ENCODE data around the gene DNER.
"Not testable (repeated sequence)": the region's sequence is repeated elsewhere in the genome, so short reads cannot be mapped to it uniquely, and the experiment has no call there.

DNER gene

GRCh38 chr2:229342376-229342775 is 372.0 kb downstream of the DNER start:
- Histone ChIP-seq H3K9ac (ENCODE audit: low read length) (no peak overlapping the region), H3K4me1 (ENCODE audit: control insufficient read depth, low read depth, low read length) (no peaks in the 10 kb centered on the region), H3K27ac (ENCODE audit: low read length) (no peak overlapping the region), H3K27me3 (ENCODE audit: control insufficient read depth, insufficient read depth, low read length) (no peaks in the 10 kb centered on the region), H3K36me3 (ENCODE audit: control insufficient read depth, low read depth, low read length) (no peaks in the 10 kb centered on the region), H3K9me3 (ENCODE audit: control insufficient read depth, low read depth, low read length) (no peaks in the 10 kb centered on the region), H3K4me3 (ENCODE audit: low read length) (no peak overlapping the region)

- no peak overlapping the region for H3K4me3 ChIP-seq (ENCODE audit: low read length)
- H3K4me1 ChIP-seq (ENCODE audit: control insufficient read depth, low read depth, low read length), result no peaks in the 10 kb centered on the region
- no peaks in the 10 kb centered on the region for H3K36me3 ChIP-seq (ENCODE audit: control insufficient read depth, low read depth, low read length)
- H3K27me3 ChIP-seq (ENCODE audit: control insufficient read depth, insufficient read depth, low read length), result no peaks in the 10 kb centered on the region
- no peaks in the 10 kb centered on the region for H3K9me3 ChIP-seq (ENCODE audit: control insufficient read depth, low read depth, low read length)
- H3K9ac ChIP-seq (ENCODE audit: low read length), result no peak overlapping the region
- no peak overlapping the region for H3K27ac ChIP-seq (ENCODE audit: low read length)
Measured at GRCh38 chr2:229340086-229340760, 374.1 kb downstream of the DNER start.

GRCh38 chr2:229339618-229340017 is 374.7 kb downstream of the DNER start:
- no peaks in the 10 kb centered on the region for H3K36me3 ChIP-seq (ENCODE audit: control insufficient read depth, low read depth, low read length)
- no peak overlapping the region for H3K27ac ChIP-seq (ENCODE audit: low read length)
- no peaks in the 10 kb centered on the region for H3K4me1 ChIP-seq (ENCODE audit: control insufficient read depth, low read depth, low read length)
- no peak overlapping the region for H3K4me3 ChIP-seq (ENCODE audit: low read length)
- no peaks in the 10 kb centered on the region for H3K27me3 ChIP-seq (ENCODE audit: control insufficient read depth, insufficient read depth, low read length)
- H3K9ac ChIP-seq (ENCODE audit: low read length), result no peak overlapping the region
- no peaks in the 10 kb centered on the region for H3K9me3 ChIP-seq (ENCODE audit: control insufficient read depth, low read depth, low read length)

GRCh38 chr2:229339171-229339570 is 375.2 kb downstream of the DNER start:
- H3K36me3 ChIP-seq (ENCODE audit: control insufficient read depth, low read depth, low read length); H3K27ac ChIP-seq (ENCODE audit: low read length); H3K9ac ChIP-seq (ENCODE audit: low read length); H3K27me3 ChIP-seq (ENCODE audit: control insufficient read depth, insufficient read depth, low read length); H3K4me3 ChIP-seq (ENCODE audit: low read length); H3K4me1 ChIP-seq (ENCODE audit: control insufficient read depth, low read depth, low read length); H3K9me3 ChIP-seq (ENCODE audit: control insufficient read depth, low read depth, low read length): not testable (repeated sequence)

GRCh38 chr2:229335877-229336346 is 378.4 kb downstream of the DNER start:
- Histone ChIP-seq H3K9me3 (ENCODE audit: control insufficient read depth, low read depth, low read length) (no peaks in the 10 kb centered on the region), H3K36me3 (ENCODE audit: control insufficient read depth, low read depth, low read length) (no peaks in the 10 kb centered on the region), H3K4me3 (ENCODE audit: low read length) (no peak overlapping the region), H3K27ac (ENCODE audit: low read length) (no peak overlapping the region), H3K27me3 (ENCODE audit: control insufficient read depth, insufficient read depth, low read length) (no peaks in the 10 kb centered on the region), H3K4me1 (ENCODE audit: control insufficient read depth, low read depth, low read length) (no peaks in the 10 kb centered on the region), H3K9ac (ENCODE audit: low read length) (no peak overlapping the region)

GRCh38 chr2:229335330-229335729 is 379.0 kb downstream of the DNER start:
- H3K4me1 ChIP-seq (ENCODE audit: control insufficient read depth, low read depth, low read length), result no peaks in the 10 kb centered on the region

GRCh38 chr2:229330952-229331351 is 383.4 kb downstream of the DNER start:
- Histone ChIP-seq H3K4me1 (ENCODE audit: control insufficient read depth, low read depth, low read length) (no peaks in the 10 kb centered on the region), H3K9me3 (ENCODE audit: control insufficient read depth, low read depth, low read length) (no peaks in the 10 kb centered on the region), H3K27me3 (ENCODE audit: control insufficient read depth, insufficient read depth, low read length) (no peaks in the 10 kb centered on the region), H3K9ac (ENCODE audit: low read length) (no peak overlapping the region), H3K36me3 (ENCODE audit: control insufficient read depth, low read depth, low read length) (no peaks in the 10 kb centered on the region), H3K4me3 (ENCODE audit: low read length) (no peak overlapping the region), H3K27ac (ENCODE audit: low read length) (no peak overlapping the region)

More at GRCh38 chr2:229335330-229335729, 379.0 kb downstream of the DNER start:
- H3K9ac ChIP-seq (ENCODE audit: low read length), result no peak overlapping the region
- H3K4me3 ChIP-seq (ENCODE audit: low read length), result no peak overlapping the region
- H3K9me3 ChIP-seq (ENCODE audit: control insufficient read depth, low read depth, low read length), result no peaks in the 10 kb centered on the region
- H3K36me3 ChIP-seq (ENCODE audit: control insufficient read depth, low read depth, low read length), result no peaks in the 10 kb centered on the region
- H3K27me3 ChIP-seq (ENCODE audit: control insufficient read depth, insufficient read depth, low read length), result no peaks in the 10 kb centered on the region
- H3K27ac ChIP-seq (ENCODE audit: low read length), result no peak overlapping the region

GRCh38 chr2:229319558-229319957 is 394.8 kb downstream of the DNER start:
- no peak overlapping the region for H3K9ac ChIP-seq (ENCODE audit: low read length)
- H3K27ac ChIP-seq (ENCODE audit: low read length), result no peak overlapping the region
- H3K4me1 ChIP-seq (ENCODE audit: control insufficient read depth, low read depth, low read length), result no peaks in the 10 kb centered on the region
- H3K27me3 ChIP-seq (ENCODE audit: control insufficient read depth, insufficient read depth, low read length), result no peaks in the 10 kb centered on the region
- H3K36me3 ChIP-seq (ENCODE audit: control insufficient read depth, low read depth, low read length), result no peaks in the 10 kb centered on the region
- no peaks in the 10 kb centered on the region for H3K9me3 ChIP-seq (ENCODE audit: control insufficient read depth, low read depth, low read length)
- no peak overlapping the region for H3K4me3 ChIP-seq (ENCODE audit: low read length)

GRCh38 chr2:229314117-229314516 is 400.2 kb downstream of the DNER start:
- no peak overlapping the region for H3K27ac ChIP-seq (ENCODE audit: low read length)

GRCh38 chr2:229313591-229313990 is 400.8 kb downstream of the DNER start:
- Histone ChIP-seq H3K36me3 (ENCODE audit: control insufficient read depth, low read depth, low read length) (no peaks in the 10 kb centered on the region), H3K9ac (ENCODE audit: low read length) (no peak overlapping the region), H3K4me3 (ENCODE audit: low read length) (no peak overlapping the region), H3K27me3 (ENCODE audit: control insufficient read depth, insufficient read depth, low read length) (no peaks in the 10 kb centered on the region), H3K4me1 (ENCODE audit: control insufficient read depth, low read depth, low read length) (no peaks in the 10 kb centered on the region), H3K27ac (ENCODE audit: low read length) (no peak overlapping the region), H3K9me3 (ENCODE audit: control insufficient read depth, low read depth, low read length) (no peaks in the 10 kb centered on the region)

More at GRCh38 chr2:229314117-229314516, 400.2 kb downstream of the DNER start:
- Histone ChIP-seq H3K27me3 (ENCODE audit: control insufficient read depth, insufficient read depth, low read length) (no peaks in the 10 kb centered on the region), H3K4me1 (ENCODE audit: control insufficient read depth, low read depth, low read length) (no peaks in the 10 kb centered on the region), H3K9me3 (ENCODE audit: control insufficient read depth, low read depth, low read length) (no peaks in the 10 kb centered on the region), H3K4me3 (ENCODE audit: low read length) (no peak overlapping the region), H3K36me3 (ENCODE audit: control insufficient read depth, low read depth, low read length) (no peaks in the 10 kb centered on the region), H3K9ac (ENCODE audit: low read length) (no peak overlapping the region)

Data from iPS-18a (cell line).